Astrocyte of the spinal cord (primary cell): ENCODE results near the gene ARHGEF39.

Experiments used
- DNase-seq: peaks from one replicate; pipeline ENCODE4 v3.0.0; 2011; ENCODE audit warnings: low read depth, low spot score
- H3K4me3 ChIP-seq: 2 replicates; pipeline ENCODE4 v1.5.1; 2011; ENCODE audit warnings: low read depth, mild to moderate bottlenecking, low read length, moderate library complexity
- in situ Hi-C: cut with HindIII; loops from 2 replicates; pipeline ENCODE4 v1.10.0; 2017; ENCODE audit warnings: low sequenced_read_pairs
- TF ChIP-seq, protein P1 (sequence below): IDR thresholded peaks from 2 replicates; pipeline ENCODE4 v1.5.1; 2012; ENCODE audit warnings: low read depth, mild to moderate bottlenecking, low read length, inconsistent platforms

ARHGEF39 gene

DNA sequence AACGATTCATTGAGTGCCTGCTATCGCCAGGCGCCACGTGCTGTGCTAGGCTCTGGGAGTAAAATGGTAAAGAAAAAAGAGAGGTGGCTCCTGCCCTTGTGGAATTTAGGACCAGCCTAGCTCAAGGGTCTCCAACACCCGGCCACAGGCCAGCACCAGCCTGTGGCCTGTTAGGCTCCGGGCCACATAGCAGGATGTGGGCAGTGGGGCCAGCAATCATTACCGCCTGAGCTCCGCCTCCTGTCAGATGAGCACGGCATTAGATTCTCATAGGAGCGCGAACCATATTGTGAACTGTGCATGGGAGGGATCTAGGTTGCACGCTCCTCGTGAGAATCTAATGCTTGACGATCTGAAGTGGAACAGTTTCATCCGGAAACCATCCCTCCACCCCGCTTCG lies 8.6 kb downstream of the ARHGEF39 start:
- TF ChIP-seq, protein P1, sequence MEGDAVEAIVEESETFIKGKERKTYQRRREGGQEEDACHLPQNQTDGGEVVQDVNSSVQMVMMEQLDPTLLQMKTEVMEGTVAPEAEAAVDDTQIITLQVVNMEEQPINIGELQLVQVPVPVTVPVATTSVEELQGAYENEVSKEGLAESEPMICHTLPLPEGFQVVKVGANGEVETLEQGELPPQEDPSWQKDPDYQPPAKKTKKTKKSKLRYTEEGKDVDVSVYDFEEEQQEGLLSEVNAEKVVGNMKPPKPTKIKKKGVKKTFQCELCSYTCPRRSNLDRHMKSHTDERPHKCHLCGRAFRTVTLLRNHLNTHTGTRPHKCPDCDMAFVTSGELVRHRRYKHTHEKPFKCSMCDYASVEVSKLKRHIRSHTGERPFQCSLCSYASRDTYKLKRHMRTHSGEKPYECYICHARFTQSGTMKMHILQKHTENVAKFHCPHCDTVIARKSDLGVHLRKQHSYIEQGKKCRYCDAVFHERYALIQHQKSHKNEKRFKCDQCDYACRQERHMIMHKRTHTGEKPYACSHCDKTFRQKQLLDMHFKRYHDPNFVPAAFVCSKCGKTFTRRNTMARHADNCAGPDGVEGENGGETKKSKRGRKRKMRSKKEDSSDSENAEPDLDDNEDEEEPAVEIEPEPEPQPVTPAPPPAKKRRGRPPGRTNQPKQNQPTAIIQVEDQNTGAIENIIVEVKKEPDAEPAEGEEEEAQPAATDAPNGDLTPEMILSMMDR, result no peak
- DNase-seq, result no peak
- in situ Hi-C loops, result no loop called here
- no peak overlapping the region for H3K4me3 ChIP-seq

DNA sequence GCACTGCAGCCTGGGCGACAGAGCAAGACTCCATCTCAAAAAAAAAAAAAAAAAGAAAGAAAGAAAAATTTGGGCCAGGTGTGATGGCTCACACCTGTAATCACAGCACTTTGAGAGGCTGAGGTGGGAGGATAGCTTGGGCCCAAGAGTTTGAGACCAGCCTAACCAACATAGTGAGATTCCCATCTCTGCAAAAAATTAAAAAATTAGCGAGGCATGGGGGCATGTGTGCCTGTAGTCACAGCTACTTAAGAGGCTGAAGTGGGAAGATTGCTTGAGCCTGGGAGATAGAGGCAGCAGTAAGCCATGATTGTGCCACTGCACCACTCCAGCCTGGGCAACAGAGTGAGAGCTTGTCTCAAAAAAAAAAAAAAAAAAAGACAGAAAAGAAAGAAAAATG lies 11.4 kb downstream of the ARHGEF39 start:
- no peak overlapping the region for H3K4me3 ChIP-seq
- TF ChIP-seq, protein P1, result no peak
- no peak for DNase-seq
- in situ Hi-C loops, result no loop called here

DNA sequence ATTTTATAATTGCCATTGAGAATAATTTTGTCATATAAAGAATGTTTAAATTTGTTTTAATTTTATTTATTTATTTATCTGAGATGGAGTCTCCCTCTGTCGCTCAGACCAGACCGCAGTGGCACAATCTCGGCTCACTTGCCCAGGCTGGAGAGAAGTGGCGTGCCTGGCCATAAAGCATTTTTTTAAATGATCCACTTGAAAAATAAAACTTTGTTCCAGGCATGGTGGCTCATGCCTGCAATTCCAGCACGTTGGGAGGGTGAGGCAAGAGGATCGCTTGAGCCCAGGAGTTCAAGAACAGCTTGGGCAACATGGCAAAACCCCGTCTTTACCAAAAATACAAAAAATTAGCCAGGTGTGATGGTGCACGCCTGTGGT lies 12.2 kb downstream of the ARHGEF39 start:
- H3K4me3 ChIP-seq, result no peak overlapping the region
- in situ Hi-C loops, result no loop called here
- TF ChIP-seq, protein P1, result no peak
- DNase-seq, result no peak

DNA sequence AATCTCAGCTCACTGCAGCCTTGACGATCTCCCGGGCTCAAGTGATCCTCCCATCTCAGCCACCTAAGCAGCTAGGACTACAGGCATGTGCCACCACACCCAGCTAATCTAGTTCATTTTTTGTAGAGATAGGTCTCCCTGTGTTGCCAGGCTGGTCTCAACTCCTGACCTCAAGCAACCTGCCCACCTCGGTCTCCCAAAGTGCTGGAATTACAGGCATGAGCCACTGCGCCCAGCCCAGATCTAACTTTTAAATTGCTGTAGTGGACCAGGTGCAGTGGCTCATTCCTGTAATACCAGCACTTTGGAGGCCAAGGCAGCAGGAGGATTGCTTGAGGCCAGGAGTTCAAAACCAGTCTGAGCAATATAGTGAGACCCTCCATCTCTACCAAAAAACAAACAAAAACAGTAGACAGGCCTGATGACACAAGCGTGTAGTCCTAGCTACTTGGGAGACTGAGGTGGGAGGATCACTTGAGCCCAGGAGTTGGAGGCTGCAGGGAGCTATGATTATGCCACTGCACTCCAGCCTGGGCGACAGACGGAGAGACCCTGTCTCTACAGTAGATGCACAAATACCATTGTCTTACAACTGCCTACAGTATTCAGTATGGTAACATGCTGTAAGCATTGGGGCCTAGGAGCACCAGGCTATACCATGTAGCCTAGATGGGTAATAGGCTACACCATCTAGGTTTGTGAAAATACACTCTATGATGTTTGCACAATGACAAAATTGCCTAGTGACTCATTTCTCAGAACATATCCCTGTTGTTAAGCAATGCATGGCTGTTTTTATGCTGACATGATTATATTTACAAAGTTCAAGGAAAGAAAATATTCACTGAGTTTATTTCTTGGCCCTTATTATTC lies 12.8 kb downstream of the ARHGEF39 start:
- TF ChIP-seq, protein P1, result no peak
- in situ Hi-C loops, result no loop called here
- no peak overlapping the region for H3K4me3 ChIP-seq
- DNase-seq, result peak; percentile 17

DNA sequence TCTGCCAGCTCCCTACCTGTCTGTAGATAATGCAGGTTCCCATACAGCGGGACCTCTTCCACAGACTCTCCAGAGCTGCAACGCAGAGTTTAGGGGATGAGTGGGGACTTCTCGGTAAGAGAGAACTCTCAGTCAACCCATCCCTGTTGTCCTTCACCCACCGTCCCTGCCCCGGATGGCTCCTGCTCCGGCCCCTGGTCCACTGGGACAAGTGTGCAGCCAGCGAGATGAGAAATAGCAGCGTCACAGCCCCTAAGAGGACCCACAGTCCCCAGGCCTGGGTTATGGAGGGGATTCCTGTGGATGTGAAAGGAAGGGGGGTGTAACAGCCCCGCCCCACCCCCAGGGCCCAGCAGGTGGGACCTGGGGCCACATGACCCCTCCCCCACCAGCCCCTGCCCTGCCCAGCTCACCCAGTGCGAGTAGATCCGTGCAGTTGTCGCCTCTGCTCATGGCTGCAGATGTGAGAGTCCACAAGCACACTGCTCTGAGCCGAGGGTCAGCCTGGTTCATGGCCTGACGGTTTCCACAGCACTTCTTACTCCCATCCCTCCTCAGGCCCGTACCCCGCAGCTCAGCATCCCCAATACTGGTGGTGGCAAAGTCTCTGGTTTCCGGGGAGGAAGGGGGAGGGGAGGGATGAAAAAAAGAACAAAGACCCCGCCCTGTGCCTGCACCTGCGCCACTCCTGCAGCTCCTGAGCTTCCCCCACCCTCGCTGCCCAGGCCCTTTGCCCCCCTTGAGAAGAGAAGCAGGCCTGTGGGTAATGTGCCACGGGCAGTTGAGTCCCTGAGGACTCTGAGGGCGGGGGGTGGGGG lies 14.4 kb downstream of the ARHGEF39 start, which contains the start of gene SIT1:
Gene SIT1 (minus strand): TSS at position 591 of the 818 bp plus-strand sequence. CDS start 78 bp downstream, at position 513.
- no peak for DNase-seq
- H3K4me3 ChIP-seq, result no peak within 1 kb of the TSS
- in situ Hi-C loops, result no loop called here
- TF ChIP-seq, protein P1, result no peak

DNA sequence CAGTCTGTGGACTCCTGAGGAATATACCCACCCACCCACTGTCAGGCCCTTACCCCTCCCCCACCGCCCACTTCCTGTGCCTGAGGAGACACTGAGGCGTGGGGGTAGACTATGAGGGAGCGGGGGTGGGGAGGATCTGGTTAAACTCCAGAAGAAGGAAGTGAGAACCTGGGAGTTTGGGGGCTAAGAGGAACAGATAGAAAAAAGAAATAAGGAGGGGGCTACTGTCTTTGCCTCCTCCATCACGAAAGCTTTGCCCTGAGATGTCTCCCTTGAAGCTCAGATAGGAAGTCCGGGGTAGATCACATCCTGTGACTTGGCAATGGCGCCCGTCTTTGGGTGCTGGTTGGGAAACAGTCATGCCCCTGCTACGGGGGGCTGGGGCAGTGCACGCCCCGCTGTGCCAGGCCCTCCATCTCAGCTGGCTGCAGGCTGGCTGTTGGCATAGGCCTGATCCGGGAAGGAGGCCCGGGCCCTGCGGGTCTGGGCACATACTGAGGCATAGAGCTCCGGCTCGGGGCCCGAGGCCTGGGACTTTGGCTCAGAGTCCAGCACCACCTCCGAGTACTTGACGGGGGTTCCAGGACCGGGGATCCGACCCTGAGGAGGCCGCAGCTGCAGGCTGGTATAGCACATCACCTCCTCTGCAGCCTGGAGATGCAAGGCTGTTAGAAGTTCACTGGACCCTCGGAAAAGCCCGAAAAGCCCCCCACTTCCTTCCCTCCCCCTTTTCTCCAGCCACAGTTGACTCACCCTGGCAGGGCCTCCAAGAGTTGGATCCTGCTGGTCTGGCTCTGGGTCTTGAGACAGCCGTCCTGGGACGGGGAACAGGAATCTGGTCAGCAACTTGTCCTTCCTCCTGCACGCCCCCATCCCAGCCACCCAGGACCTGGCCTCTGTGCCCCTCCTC lies 15.3 kb downstream of the ARHGEF39 start:
- TF ChIP-seq, protein P1, result no peak
- peak; percentile 10 for DNase-seq
- in situ Hi-C loops, result no loop called here
- H3K4me3 ChIP-seq, result no peak overlapping the region
